Vagina (tissue), 2 donors: Measurements from ENCODE around the gene C2CD2.

ENCODE experiments used
- CTCF ChIP-seq, 3 experiments: fragments of 450-650 bp in 2 of 3; fragments of 200-600 bp in 1 of 3; sonication (generic) in 1 of 3; IDR thresholded peaks; one replicate each; pipeline ENCODE4 v1.5.1; 2017 to 2019; ENCODE audit warnings: antibody characterized with exemption in 3 of 3, mild to moderate bottlenecking in 2 of 3, moderate library complexity in 2 of 3
- POLR2A ChIP-seq, 2 donors: fragments of 450-650 bp; IDR thresholded peaks; one replicate each; pipeline ENCODE4 v1.6.1; 2017; ENCODE audit warnings: antibody characterized with exemption in 2 of 2, mild to moderate bottlenecking in 2 of 2, moderate library complexity in 2 of 2

GRCh38 chr21:41876396-41876795 lies 77.4 kb downstream of the C2CD2 start:
- TF ChIP-seq POLR2A (IDR thresholded peaks at IDR 0.05) (no peak), CTCF (IDR thresholded peaks at IDR 0.05) (no peak)
